Measurements from ENCODE around the gene ADAMTSL4.

ADAMTSL4 gene

DNA sequence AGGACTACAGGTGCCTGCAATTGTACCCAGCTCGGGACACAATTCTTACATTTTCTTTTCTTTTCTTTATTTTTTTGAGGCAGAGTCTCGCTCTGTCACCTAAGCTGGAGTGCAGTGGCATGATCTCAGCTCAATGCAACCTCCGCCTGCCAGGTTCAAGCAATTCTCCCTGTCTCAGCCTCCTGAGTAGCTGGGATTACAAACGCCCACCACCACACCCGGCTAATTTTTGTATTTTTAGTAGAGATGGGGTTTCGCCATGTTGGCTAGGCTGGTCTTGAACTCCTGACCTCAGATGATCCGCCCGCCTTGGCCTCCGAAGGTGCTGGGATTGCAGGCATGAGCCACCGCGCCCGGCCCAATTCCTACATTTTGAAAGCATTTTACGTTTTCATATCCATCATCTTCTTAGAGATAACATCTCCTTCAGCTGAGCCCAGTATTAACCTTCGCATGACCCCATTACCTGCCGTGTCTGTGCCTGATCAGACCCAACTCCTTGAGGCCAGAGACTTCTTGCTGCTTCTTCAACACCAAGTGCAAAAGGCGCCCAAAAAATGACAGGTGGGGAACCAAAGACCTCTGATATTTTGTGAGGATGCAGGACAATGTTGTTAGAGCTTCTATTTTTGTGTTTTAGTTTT, 2.8 kb upstream of the ADAMTSL4 start:
- H3K4me3 ChIP-seq (ENCODE audit: low read depth, low read length): no peak overlapping the region
- TF ChIP-seq, protein P1, sequence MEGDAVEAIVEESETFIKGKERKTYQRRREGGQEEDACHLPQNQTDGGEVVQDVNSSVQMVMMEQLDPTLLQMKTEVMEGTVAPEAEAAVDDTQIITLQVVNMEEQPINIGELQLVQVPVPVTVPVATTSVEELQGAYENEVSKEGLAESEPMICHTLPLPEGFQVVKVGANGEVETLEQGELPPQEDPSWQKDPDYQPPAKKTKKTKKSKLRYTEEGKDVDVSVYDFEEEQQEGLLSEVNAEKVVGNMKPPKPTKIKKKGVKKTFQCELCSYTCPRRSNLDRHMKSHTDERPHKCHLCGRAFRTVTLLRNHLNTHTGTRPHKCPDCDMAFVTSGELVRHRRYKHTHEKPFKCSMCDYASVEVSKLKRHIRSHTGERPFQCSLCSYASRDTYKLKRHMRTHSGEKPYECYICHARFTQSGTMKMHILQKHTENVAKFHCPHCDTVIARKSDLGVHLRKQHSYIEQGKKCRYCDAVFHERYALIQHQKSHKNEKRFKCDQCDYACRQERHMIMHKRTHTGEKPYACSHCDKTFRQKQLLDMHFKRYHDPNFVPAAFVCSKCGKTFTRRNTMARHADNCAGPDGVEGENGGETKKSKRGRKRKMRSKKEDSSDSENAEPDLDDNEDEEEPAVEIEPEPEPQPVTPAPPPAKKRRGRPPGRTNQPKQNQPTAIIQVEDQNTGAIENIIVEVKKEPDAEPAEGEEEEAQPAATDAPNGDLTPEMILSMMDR (IDR thresholded peaks at IDR 0.05; ENCODE audit: borderline replicate concordance, insufficient read depth, low read depth, low read length): no peak

DNA sequence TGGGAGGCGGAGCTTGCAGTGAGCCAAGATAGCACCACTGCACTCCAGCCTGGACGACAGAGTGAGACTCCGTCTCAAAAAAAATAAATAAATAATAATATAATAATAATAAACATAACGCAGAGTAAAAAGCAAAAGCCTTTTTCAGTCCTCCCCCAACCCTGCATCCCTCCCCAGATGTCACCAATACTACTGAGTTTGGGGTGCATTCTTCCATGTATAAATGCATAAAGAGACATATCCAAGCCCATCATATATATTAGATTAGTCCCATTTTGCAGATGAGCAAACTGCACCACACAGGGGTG, 930 bp upstream of the ADAMTSL4 start:
- TF ChIP-seq, protein P1 (IDR thresholded peaks at IDR 0.05; ENCODE audit: borderline replicate concordance, insufficient read depth, low read depth, low read length): no peak
- no peak overlapping the region for H3K4me3 ChIP-seq (ENCODE audit: low read depth, low read length)

DNA sequence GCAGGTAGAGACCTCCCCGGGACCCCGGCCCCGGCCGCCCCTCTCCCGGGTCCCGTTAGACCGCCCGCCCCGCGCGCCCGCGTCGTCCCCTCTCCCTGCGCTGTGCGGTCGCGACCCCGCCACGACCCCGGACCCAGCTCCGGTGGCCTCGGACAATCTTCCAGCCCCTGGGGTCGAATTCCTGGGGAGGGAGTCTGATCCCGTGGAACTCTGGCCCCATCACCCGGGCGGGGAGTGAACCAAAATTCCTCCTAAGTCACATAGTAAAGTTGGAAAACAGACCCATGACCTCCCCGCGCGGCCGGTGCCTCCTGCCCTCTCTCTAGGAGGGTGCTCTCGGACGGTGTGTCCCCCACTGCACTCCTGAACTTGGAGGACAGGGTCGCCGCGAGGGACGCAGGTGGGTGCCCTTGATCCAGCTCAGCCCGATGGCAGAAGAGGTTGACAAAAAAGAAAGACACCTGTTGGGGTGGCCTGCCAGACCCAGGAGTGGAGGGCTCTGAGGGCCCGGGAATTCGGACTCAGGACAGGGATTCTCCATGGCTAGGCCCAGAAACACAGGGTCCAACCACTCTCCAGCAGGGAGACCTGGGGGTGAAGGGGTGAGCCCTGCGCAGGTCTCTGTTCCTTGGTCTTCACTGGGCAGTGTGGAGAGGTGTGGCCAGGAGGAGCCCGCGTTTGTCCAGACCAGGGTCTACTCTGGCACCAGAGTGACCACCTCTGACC, 451 bp downstream of the ADAMTSL4 start:
- H3K4me3 ChIP-seq (ENCODE audit: low read depth, low read length): peak overlapping the region; percentile 53
- TF ChIP-seq, protein P1 (IDR thresholded peaks at IDR 0.05; ENCODE audit: borderline replicate concordance, insufficient read depth, low read depth, low read length): no peak

DNA sequence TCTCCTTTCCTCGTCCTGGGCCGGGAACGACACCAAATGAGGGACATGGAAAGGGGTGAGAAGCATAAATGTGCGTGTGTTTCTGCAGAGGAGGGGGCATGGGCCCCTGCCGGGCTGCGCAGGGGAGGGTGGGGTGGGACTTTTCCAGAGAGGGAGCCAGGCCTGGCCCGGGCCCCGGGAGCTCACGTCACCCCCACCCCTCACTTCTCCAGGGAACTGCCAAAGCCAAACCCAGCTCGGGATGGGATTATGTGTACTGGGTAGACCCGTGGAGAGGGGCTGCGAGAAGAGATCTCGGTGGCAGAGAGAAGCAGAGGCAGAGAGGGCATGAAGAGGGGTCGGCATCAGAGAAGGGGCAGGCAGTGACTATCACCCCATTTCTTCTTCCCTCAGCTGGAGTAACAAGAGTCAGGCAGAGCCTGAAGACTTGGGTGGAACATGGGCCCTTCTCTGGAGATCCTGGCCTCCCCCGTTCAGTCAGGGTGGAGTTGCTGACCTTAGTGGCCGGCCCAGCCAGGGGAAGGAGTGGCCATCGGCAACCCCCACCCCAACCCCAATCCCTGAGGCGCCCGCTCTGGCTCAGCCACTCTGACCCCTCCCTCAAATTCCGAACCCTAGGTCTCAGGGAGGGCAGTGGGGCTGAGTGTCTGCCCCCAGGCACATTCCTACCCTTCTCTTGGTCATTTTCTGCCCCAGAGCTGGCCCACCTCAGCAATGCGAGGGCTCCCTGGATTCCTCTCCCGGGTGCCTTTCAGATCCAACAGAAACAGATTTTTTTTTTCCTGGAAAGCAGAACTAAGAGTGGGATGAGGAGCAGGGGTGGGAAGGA, 1.2 kb downstream of the ADAMTSL4 start:
- TF ChIP-seq, protein P1 (IDR thresholded peaks at IDR 0.05; ENCODE audit: borderline replicate concordance, insufficient read depth, low read depth, low read length): no peak
- no peak overlapping the region for H3K4me3 ChIP-seq (ENCODE audit: low read depth, low read length)

DNA sequence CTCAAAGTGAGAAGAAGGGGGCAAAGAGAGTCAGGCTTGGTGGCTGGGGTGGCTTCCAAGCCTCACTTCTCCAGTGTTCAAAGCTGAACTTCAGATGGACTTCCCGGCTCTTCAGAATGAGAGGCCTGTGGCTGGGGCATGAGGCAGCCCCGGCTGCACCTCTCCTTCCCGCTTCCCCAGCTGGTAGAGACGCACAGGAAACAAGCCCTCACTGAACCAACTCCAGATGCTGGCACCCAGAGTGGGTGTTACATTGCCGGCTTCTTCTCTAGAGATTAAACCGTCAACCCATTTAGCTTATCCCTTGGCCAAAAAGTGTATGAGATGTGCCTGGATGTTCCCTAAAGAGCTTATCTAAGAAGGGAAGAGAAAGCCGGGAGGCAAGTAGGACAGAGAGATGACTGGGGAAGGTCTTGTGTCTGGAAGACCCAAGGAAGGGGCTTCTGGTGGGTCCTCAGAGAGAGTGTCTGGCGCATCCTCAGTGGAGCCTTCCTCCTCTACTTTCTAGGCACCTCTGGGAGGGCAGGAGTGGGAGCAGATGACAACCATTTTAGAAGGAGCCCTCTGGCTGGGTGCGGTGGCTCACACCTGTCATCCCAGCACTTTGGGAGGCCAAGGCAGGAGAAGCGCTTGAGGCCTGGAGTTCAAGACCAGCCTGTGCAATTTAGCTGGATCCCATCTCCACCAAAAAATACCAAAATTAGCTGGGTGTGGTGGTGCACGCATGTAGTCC, 2.0 kb downstream of the ADAMTSL4 start:
- TF ChIP-seq, protein P1 (IDR thresholded peaks at IDR 0.05; ENCODE audit: borderline replicate concordance, insufficient read depth, low read depth, low read length): no peak
- no peak overlapping the region for H3K4me3 ChIP-seq (ENCODE audit: low read depth, low read length)

DNA sequence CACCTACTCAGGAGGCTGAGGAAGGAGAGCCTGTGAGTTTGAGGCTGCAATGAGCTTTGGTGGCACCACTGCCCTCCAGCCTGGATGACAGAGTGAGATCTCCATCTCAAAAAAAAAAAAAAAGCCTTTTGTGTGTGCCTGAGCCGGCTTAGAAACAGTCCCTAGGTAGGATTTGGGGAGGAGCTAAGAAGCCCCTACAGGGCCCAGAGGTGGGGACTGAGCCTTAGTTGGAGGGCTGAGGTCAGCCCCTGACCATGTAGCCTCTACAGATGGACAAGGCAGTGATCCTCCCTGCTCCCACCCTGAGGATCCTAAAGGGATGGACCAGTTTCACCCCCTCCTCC, 2.5 kb downstream of the ADAMTSL4 start:
- TF ChIP-seq, protein P1 (IDR thresholded peaks at IDR 0.05; ENCODE audit: borderline replicate concordance, insufficient read depth, low read depth, low read length): no peak

More for the DNA sequence above, 2.5 kb downstream of the ADAMTSL4 start:
- no peak overlapping the region for H3K4me3 ChIP-seq (ENCODE audit: low read depth, low read length)
